ENCODE data around the gene PDXDC1.
"Not testable (repeated sequence)": the region's sequence is repeated elsewhere in the genome, so short reads cannot be mapped to it uniquely, and the experiment has no call there.

PDXDC1 gene

GRCh38 chr16:14973785-14974322 lies 972 bp upstream of the PDXDC1 start:
- not testable (repeated sequence) for DNase-seq

GRCh38 chr16:14974331-14974655 lies 533 bp upstream of the PDXDC1 start:
- peak in 1 of 2 donors; percentile 50 for DNase-seq

- peak; percentile 2 to 55 for DNase-seq
Measured at GRCh38 chr16:14975418-14976194, 780 bp downstream of the PDXDC1 start.

- DNase-seq = not testable (repeated sequence)
Measured at GRCh38 chr16:14976971-14977736, 2.3 kb downstream of the PDXDC1 start.

GRCh38 chr16:14978281-14978680 lies 3.5 kb downstream of the PDXDC1 start:
- not testable (repeated sequence) for DNase-seq

- DNase-seq = not testable (repeated sequence)
Measured at GRCh38 chr16:14978908-14979307, 4.1 kb downstream of the PDXDC1 start.

- not testable (repeated sequence) for DNase-seq
Measured at GRCh38 chr16:14981234-14981633, 6.4 kb downstream of the PDXDC1 start.

GRCh38 chr16:14982521-14982920 lies 7.7 kb downstream of the PDXDC1 start:
- not testable (repeated sequence) for DNase-seq

GRCh38 chr16:14988092-14988491 lies 13.3 kb downstream of the PDXDC1 start:
- DNase-seq = not testable (repeated sequence)

- not testable (repeated sequence) for DNase-seq
Measured at GRCh38 chr16:14988661-14989191, 13.9 kb downstream of the PDXDC1 start.

GRCh38 chr16:14989291-14990281 lies 14.8 kb downstream of the PDXDC1 start:
- not testable (repeated sequence) for DNase-seq

- not testable (repeated sequence) for DNase-seq
Measured at GRCh38 chr16:14993277-14994151, 18.7 kb downstream of the PDXDC1 start.

GRCh38 chr16:14996702-14997101 lies 21.9 kb downstream of the PDXDC1 start:
- not testable (repeated sequence) for DNase-seq

- not testable (repeated sequence) for DNase-seq
Measured at GRCh38 chr16:14998300-14998699, 23.5 kb downstream of the PDXDC1 start.

- not testable (repeated sequence) for DNase-seq
Measured at GRCh38 chr16:14999845-15000244, 25.0 kb downstream of the PDXDC1 start.

- not testable (repeated sequence) for DNase-seq
Measured at GRCh38 chr16:15002448-15002847, 27.6 kb downstream of the PDXDC1 start.

- DNase-seq = not testable (repeated sequence)
Measured at GRCh38 chr16:15005357-15006132, 30.7 kb downstream of the PDXDC1 start.

GRCh38 chr16:15008647-15009046 lies 33.8 kb downstream of the PDXDC1 start:
- peak; percentile 54 to 70 for DNase-seq

- not testable (repeated sequence) for DNase-seq
Measured at GRCh38 chr16:15012941-15013340, 38.1 kb downstream of the PDXDC1 start.

- not testable (repeated sequence) for DNase-seq
Measured at GRCh38 chr16:15015671-15016070, 40.8 kb downstream of the PDXDC1 start.
